HepG2 (cell line): Measurements from ENCODE around the gene ARHGEF12. TPM values are rescaled to one million over a fixed set of nuclear protein-coding genes. Genes with fewer than 3 reads are reported as not detected.

Experiments
- ATAC-seq: fragments of 200-7000 bp; cut with Tn5 transposase; 3 replicates; pipeline ENCODE4 v1.9.1; 2020; ENCODE audit warnings: mild to moderate bottlenecking, moderate library complexity
- BruUV-seq: library from RNA; stranded (reverse); fragments of 400-500 nt; replicated peaks from 2 replicates; lab custom pipeline; 2021; lab: Mats Ljungman, UMichigan
- CTCF ChIA-PET: fragments of 300-600 bp; formaldehyde crosslinking; extraction: SDS; loops from one replicate; lab custom pipeline; 2021; ENCODE audit warnings: low total read pairs, inconsistent platforms, low intra/inter-chr PET ratio; lab: Yijun Ruan, JAX
- POLR2A ChIA-PET: fragments of 350-600 bp; sonication (Branson Sonifier 250); formaldehyde crosslinking; loops from one replicate; lab custom pipeline; 2020; ENCODE audit warnings: antibody characterized with exemption, inconsistent platforms; lab: Yijun Ruan, JAX
- DNase-seq: peaks from one replicate; pipeline ENCODE4 v3.0.0-alpha.2; 2015; ENCODE audit warnings: low spot score
- FAIRE-seq: peaks from 3 replicates; lab custom pipeline; 2011; peaks lifted over from hg19 to GRCh38; lab: Jason Lieb, UNC
- H2AFZ ChIP-seq: one replicate; pipeline ENCODE4 v1.6.1; 2011; ENCODE audit warnings: low read length, inconsistent platforms
- H3K27ac ChIP-seq: fragments of 300-600 bp; 3 replicates; pipeline ENCODE4 v1.8.0; 2011; ENCODE audit warnings: mixed run types, mild to moderate bottlenecking, mixed read lengths, low read length, inconsistent platforms; ENCODE audit not compliant: insufficient read depth; ENCODE audit errors: extremely low read length
- H3K27me3 ChIP-seq, 2 experiments: fragments of 200-600 bp in 1 of 2; 2 replicates in 1 of 2; 3 replicates in 1 of 2; pipeline versions ENCODE4 v1.6.0 to v1.8.0; 2011; ENCODE audit warnings: low read length in 2 of 2, mild to moderate bottlenecking in 2 of 2, moderate library complexity in 2 of 2, inconsistent platforms in 1 of 2; ENCODE audit not compliant: insufficient read depth in 2 of 2, control insufficient read depth in 1 of 2
- H3K36me3 ChIP-seq, 2 experiments: fragments of 200-600 bp in 1 of 2; replicated peaks in 1 of 2; 2 replicates in 1 of 2; 3 replicates in 1 of 2; pipeline versions ENCODE4 v1.5.1 to v1.8.0; 2011; ENCODE audit warnings: low read length in 2 of 2, inconsistent platforms in 1 of 2; ENCODE audit not compliant: insufficient read depth in 2 of 2, control insufficient read depth in 1 of 2
- H3K4me1 ChIP-seq: 2 replicates; pipeline ENCODE4 v1.5.1; 2012; ENCODE audit warnings: low read length, inconsistent platforms; ENCODE audit not compliant: insufficient read depth
- H3K4me2 ChIP-seq: 2 replicates; pipeline ENCODE4 v1.6.0; 2011; ENCODE audit warnings: low read depth, low read length, inconsistent platforms
- H3K4me3 ChIP-seq, 3 experiments: fragments of 200-600 bp in 1 of 3; sonication (generic), shearing (Covaris generic) in 1 of 3; replicated peaks in 1 of 3; 2 replicates each; pipeline ENCODE4 v1.5.1; 2011 to 2016; ENCODE audit warnings: low read length in 3 of 3, inconsistent platforms in 2 of 3, low read depth in 2 of 3, mild to moderate bottlenecking in 2 of 3, control low read depth in 1 of 3, mixed read lengths in 1 of 3; ENCODE audit not compliant: insufficient read depth in 1 of 3
- H3K79me2 ChIP-seq: one replicate; pipeline ENCODE4 v1.6.1; 2011; ENCODE audit warnings: low read length, inconsistent platforms; ENCODE audit not compliant: insufficient read depth
- H3K9ac ChIP-seq: 2 replicates; pipeline ENCODE4 v1.6.0; 2011; ENCODE audit warnings: mild to moderate bottlenecking, low read depth, low read length, inconsistent platforms; ENCODE audit not compliant: insufficient read depth
- H3K9me3 ChIP-seq: 2 replicates; pipeline ENCODE4 v1.5.1; 2012; ENCODE audit warnings: mild to moderate bottlenecking, low read length
- H4K20me1 ChIP-seq: 2 replicates; pipeline ENCODE4 v1.6.0; 2011; ENCODE audit warnings: inconsistent platforms, mild to moderate bottlenecking, low read length, moderate library complexity; ENCODE audit not compliant: insufficient read depth
- AGO1 ChIP-seq: fragments of 200-400 bp; formaldehyde crosslinking; IDR thresholded peaks from 2 replicates; pipeline ENCODE4 v1.6.1; 2017; ENCODE audit warnings: mild to moderate bottlenecking, low read depth, low read length, moderate library complexity; ENCODE audit not compliant: poor library complexity, severe bottlenecking
- DR1 ChIP-seq: sonication (generic); formaldehyde crosslinking; IDR thresholded peaks from 2 replicates; pipeline ENCODE4 v1.8.0; 2021; ENCODE audit warnings: mild to moderate bottlenecking, missing genetic modification reagents, inconsistent platforms
- HNF1A ChIP-seq, 2 experiments: sonication (generic) in 1 of 2; formaldehyde crosslinking in 1 of 2; IDR thresholded peaks; 2 replicates each; pipeline versions ENCODE4 v1.4.0 to v1.6.1; 2016 to 2020; ENCODE audit warnings: borderline replicate concordance in 1 of 2, low read depth in 1 of 2, mild to moderate bottlenecking in 1 of 2, missing genetic modification reagents in 1 of 2
- NCOA2 ChIP-seq: sonication (generic); formaldehyde crosslinking; IDR thresholded peaks from 2 replicates; pipeline ENCODE4 v1.8.0; 2022; ENCODE audit warnings: inconsistent platforms
- NFRKB ChIP-seq: fragments of 450-650 bp; IDR thresholded peaks from 2 replicates; pipeline ENCODE4 v1.6.1; 2017
- ZNF256 ChIP-seq: sonication (generic); formaldehyde crosslinking; conservative IDR thresholded peaks from 2 replicates; pipeline ENCODE4 v1.4.0; 2020; ENCODE audit warnings: missing genetic modification reagents
- ZNF644 ChIP-seq: IDR thresholded peaks from 2 replicates; pipeline ENCODE4 v1.6.1; 2016; ENCODE audit warnings: low read depth
- ZNF672 ChIP-seq: sonication (generic); formaldehyde crosslinking; IDR thresholded peaks from 2 replicates; pipeline ENCODE4 v1.8.1; 2022; ENCODE audit warnings: missing genetic modification reagents
- ZNF761 ChIP-seq: sonication (generic); formaldehyde crosslinking; conservative IDR thresholded peaks from 2 replicates; pipeline ENCODE4 v1.4.0; 2020; ENCODE audit warnings: mild to moderate bottlenecking, missing genetic modification reagents
- WGBS: methylation state at CpG from one replicate; pipeline ENCODE4 v1.1.6; 2017; ENCODE audit warnings: low lambda C conversion rate; 5-methylcytosine and 5-hydroxymethylcytosine counted together
- in situ Hi-C: cut with HindIII; loops from 2 replicates; pipeline ENCODE4 v1.10.0; 2017; ENCODE audit warnings: low pct_unique_long_range_greater_than_20kb; ENCODE audit not compliant: extremely low pct_ligation_motif_present
- intact Hi-C: fragments of 100-400 bp; cut with micrococcal nuclease; formaldehyde crosslinking; loops from one replicate; pipeline ENCODE4 v1.10.0; 2022; ENCODE audit not compliant: unreplicated experiment
- polyA plus RNA-seq, 8 experiments: library from polyadenylated mRNA; depleted of rRNA in 3 of 8; stranded (reverse) in 7 of 8; unstranded in 1 of 8; fragments of >200 nt; fragmentation: Illumina TruSeq in 4 of 8; extraction: Trizol in 4 of 8; gene quantifications; 2 replicates each; pipeline versions ENCODE4 v1.2.1 to v1.2.3, GENCODE V29; 2011 to 2016; ENCODE audit warnings: low read depth in 4 of 8, missing spikeins in 1 of 8, mixed read lengths in 1 of 8; ENCODE audit not compliant: insufficient read depth in 1 of 8
- total RNA-seq, 5 experiments: library from RNA; depleted of rRNA; stranded (reverse); fragments of >200 nt; fragmentation: Illumina TruSeq; extraction: Trizol; gene quantifications; 2 replicates each; pipeline ENCODE4 v1.2.3, GENCODE V29; 2016; ENCODE audit warnings: low read depth in 1 of 5
- TF ChIP-seq, protein P1 (sequence below): IDR thresholded peaks from 2 replicates; pipeline ENCODE4 v1.6.1; 2012; ENCODE audit warnings: inconsistent platforms
- TF ChIP-seq, protein P2 (sequence below): sonication (generic); formaldehyde crosslinking; IDR thresholded peaks from 2 replicates; pipeline ENCODE4 v1.4.0; 2020; ENCODE audit warnings: missing genetic modification reagents

Gene ARHGEF12
- total and polyA plus RNA-seq, 2 of the 13 experiments (the other 11 are each of a cell fraction or from before 2014, with no cell fraction given): 17.9 to 54.4 TPM

DNA sequence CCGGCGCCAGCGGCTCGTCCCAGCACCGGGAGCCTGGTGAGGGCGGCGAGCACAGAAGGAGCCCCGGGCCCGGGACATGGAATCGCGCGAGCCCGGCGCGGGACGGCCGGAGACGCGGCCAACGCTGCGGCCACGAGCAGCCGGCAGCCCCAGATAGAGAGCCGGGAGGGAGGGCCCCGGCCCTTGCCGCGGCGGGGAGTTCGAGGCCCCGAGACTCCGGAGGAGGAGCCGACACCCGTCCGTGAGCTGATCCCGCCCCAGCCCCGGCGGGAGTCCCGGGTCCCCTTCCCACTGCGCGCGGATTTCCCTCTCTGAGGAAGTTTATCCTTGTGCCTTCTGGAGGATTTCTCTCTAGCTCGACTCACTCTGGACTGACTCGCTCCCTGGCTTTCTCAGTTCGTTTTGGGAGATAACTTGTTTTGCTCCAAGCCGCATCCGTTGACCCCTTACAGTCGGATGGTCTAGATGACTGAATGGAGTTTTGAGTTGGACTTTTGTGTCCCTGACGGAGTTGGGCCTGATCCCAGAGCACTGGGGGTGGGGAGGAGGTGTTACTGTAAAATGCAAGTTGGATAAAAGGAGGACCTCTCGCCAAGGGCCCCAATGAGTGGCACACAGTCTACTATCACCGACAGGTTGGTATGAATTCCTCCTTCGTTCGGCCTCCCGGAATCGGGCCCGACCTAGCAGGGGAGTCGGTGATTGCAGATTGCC, 585 bp downstream of the ARHGEF12 start (continued):
- TF ChIP-seq NFRKB: no peak
- no peak for TF ChIP-seq ZNF256 (CRISPR knock-in tag)
- TF ChIP-seq, protein P1, sequence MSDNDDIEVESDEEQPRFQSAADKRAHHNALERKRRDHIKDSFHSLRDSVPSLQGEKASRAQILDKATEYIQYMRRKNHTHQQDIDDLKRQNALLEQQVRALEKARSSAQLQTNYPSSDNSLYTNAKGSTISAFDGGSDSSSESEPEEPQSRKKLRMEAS: no peak
- no peak for TF ChIP-seq NCOA2 (CRISPR knock-in tag)
- TF ChIP-seq, protein P2, sequence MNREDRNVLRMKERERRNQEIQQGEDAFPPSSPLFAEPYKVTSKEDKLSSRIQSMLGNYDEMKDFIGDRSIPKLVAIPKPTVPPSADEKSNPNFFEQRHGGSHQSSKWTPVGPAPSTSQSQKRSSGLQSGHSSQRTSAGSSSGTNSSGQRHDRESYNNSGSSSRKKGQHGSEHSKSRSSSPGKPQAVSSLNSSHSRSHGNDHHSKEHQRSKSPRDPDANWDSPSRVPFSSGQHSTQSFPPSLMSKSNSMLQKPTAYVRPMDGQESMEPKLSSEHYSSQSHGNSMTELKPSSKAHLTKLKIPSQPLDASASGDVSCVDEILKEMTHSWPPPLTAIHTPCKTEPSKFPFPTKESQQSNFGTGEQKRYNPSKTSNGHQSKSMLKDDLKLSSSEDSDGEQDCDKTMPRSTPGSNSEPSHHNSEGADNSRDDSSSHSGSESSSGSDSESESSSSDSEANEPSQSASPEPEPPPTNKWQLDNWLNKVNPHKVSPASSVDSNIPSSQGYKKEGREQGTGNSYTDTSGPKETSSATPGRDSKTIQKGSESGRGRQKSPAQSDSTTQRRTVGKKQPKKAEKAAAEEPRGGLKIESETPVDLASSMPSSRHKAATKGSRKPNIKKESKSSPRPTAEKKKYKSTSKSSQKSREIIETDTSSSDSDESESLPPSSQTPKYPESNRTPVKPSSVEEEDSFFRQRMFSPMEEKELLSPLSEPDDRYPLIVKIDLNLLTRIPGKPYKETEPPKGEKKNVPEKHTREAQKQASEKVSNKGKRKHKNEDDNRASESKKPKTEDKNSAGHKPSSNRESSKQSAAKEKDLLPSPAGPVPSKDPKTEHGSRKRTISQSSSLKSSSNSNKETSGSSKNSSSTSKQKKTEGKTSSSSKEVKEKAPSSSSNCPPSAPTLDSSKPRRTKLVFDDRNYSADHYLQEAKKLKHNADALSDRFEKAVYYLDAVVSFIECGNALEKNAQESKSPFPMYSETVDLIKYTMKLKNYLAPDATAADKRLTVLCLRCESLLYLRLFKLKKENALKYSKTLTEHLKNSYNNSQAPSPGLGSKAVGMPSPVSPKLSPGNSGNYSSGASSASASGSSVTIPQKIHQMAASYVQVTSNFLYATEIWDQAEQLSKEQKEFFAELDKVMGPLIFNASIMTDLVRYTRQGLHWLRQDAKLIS: no peak
- TF ChIP-seq AGO1: no peak

DNA sequence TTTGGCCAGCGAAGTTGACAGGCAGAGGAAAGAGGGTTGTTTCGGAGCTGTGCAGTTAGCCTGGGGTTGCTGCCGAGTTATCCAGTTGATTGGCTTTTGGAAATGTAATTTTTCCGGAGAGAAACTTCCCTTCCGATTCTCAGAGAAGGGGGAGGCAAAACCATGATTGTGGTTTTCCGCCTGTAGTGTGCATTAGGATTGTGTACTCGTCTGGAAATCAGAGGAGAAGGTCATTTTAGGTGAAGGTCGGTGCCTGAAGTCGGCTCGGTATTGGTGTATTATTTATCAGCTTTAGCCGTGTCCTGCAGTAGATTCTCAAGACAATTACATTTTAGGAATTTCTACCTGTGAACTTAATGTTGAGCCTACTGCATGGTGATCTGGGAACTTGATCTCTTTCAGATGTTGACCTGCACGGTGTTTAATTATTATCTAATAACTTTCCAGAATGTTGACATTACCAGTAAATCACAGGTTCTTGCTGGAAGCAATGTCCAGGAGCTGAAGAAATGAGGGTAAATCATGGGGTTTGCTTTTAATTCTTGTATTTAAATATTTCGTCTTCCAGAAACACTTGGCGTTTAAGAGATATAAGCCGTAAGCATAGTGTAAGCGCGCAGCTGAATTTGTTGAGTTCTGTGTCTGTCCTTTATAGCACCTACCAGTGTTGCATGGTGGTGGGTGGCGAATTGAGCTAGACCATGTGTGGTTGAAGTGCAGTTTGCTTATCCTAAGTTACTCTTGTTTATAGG, 1.3 kb downstream of the ARHGEF12 start:
- Histone ChIP-seq H3K27ac (peak overlapping the region; percentile 86), H3K9me3 (no peaks in the 10 kb centered on the region), H4K20me1 (peaks cover 20% of the 10 kb centered on the region), H3K36me3 (no peaks in the 10 kb centered on the region), H3K4me1 (peaks cover 46% of the 10 kb centered on the region), H3K27me3 (no peaks in the 10 kb centered on the region; a peak in 1 of 5 replicates), H3K79me2 (peaks cover 59% of the 10 kb centered on the region), H3K9ac (peak overlapping the region; percentile 84), H3K4me3 (peak overlapping the region; percentile 80 to 96 (median 86)), H2AFZ (no peak overlapping the region), H3K4me2 (peak overlapping the region; percentile 95)
- ChIA-PET CTCF (no interaction called here), POLR2A (interaction anchor here (1.0 to 2.5 kb wide), 5 partner anchors 10 to 139 kb away, joined by 3 to 10 read pairs (median 7); no protein-coding TSS in a partner anchor)
- WGBS: 0% methylated on average over 15 of the region's 18 CpGs
- peak; percentile 62 for DNase-seq
- intact Hi-C loops: loop anchor here (5.0 kb wide), 2 partner anchors 35 to 95 kb away; no protein-coding TSS in a partner anchor
- FAIRE-seq: no peak
- in situ Hi-C loops: loop anchor here (5.0 kb wide), 1 partner anchor 55 kb away; no protein-coding TSS in a partner anchor
- no TSS peak for BruUV-seq
- peak; percentile 37 for ATAC-seq
- TF ChIP-seq DR1 (no peak), ZNF761 (CRISPR knock-in tag) (no peak), ZNF672 (CRISPR knock-in tag) (no peak), ZNF644 (CRISPR knock-in tag) (no peak), HNF1A (IDR thresholded peaks at IDR 0.05; ENCODE audit: low read depth) (peak; percentile 46), HNF1A (CRISPR knock-in tag; IDR thresholded peaks at IDR 0.05; ENCODE audit: borderline replicate concordance) (peak; percentile 68; the same call in 1 of the 2 replicates)
